Activated naive CD8-positive, alpha-beta T cell (primary cell): ENCODE data around the gene PEX11G.
A peak's percentile ranks its signal among the peaks of the same experiment; 100 is the strongest.

Experiments
- H3K27ac Mint-ChIP-seq: one replicate; pipeline ENCODE4 v1.8.0; 2021; ENCODE audit warnings: mixed read lengths
- H3K27me3 Mint-ChIP-seq: one replicate; pipeline ENCODE4 v1.8.0; 2021; ENCODE audit warnings: mixed read lengths
- H3K36me3 Mint-ChIP-seq: one replicate; pipeline ENCODE4 v1.8.0; 2021; ENCODE audit warnings: mixed read lengths
- H3K4me1 Mint-ChIP-seq: one replicate; pipeline ENCODE4 v1.8.0; 2021; ENCODE audit warnings: low read depth, mixed read lengths
- H3K4me3 Mint-ChIP-seq: one replicate; pipeline ENCODE4 v1.8.0; 2021; ENCODE audit warnings: mild to moderate bottlenecking, mixed read lengths
- H3K9me3 Mint-ChIP-seq: one replicate; pipeline ENCODE4 v1.8.0; 2021; ENCODE audit warnings: low read depth, mixed read lengths

PEX11G gene

GRCh38 chr19:7524992-7525739 is 36.3 kb upstream of the PEX11G start:
- Mint-ChIP-seq H3K4me3 (no peak overlapping the region), H3K27ac (no peak overlapping the region)

GRCh38 chr19:7524523-7524922 is 35.7 kb upstream of the PEX11G start:
- Mint-ChIP-seq H3K27ac (no peak overlapping the region), H3K9me3 (no peaks in the 10 kb centered on the region), H3K36me3 (no peaks in the 10 kb centered on the region), H3K4me1 (peaks cover 10% of the 10 kb centered on the region), H3K4me3 (no peak overlapping the region), H3K27me3 (no peaks in the 10 kb centered on the region)

More at GRCh38 chr19:7524992-7525739, 36.3 kb upstream of the PEX11G start:
- Mint-ChIP-seq H3K4me1 (peaks cover 10% of the 10 kb centered on the region), H3K27me3 (no peaks in the 10 kb centered on the region), H3K9me3 (no peaks in the 10 kb centered on the region), H3K36me3 (no peaks in the 10 kb centered on the region)

GRCh38 chr19:7522923-7523667 is 34.3 kb upstream of the PEX11G start:
- no peaks in the 10 kb centered on the region for H3K36me3 Mint-ChIP-seq
- no peaks in the 10 kb centered on the region for H3K27me3 Mint-ChIP-seq
- H3K4me3 Mint-ChIP-seq = peak overlapping the region; percentile 70
- no peak overlapping the region for H3K27ac Mint-ChIP-seq
- H3K4me1 Mint-ChIP-seq = peaks cover 12% of the 10 kb centered on the region
- no peaks in the 10 kb centered on the region for H3K9me3 Mint-ChIP-seq

- Mint-ChIP-seq H3K27me3 (no peaks in the 10 kb centered on the region), H3K4me3 (peak within 1 kb of the TSS; percentile 78), H3K27ac (peak within 1 kb of the TSS; percentile 28), H3K36me3 (no peaks in the 10 kb centered on the region), H3K4me1 (peaks cover 14% of the 10 kb centered on the region), H3K9me3 (no peaks in the 10 kb centered on the region)
Observed at GRCh38 chr19:7522072-7522922, 33.5 kb upstream of the PEX11G start, which contains the start of gene MCOLN1. Gene MCOLN1, plus strand, starts transcription at chr19:7522624. Its CDS starts 127 bp downstream, at chr19:7522751.

- peaks cover 19% of the 10 kb centered on the region for H3K4me1 Mint-ChIP-seq
- no peaks in the 10 kb centered on the region for H3K27me3 Mint-ChIP-seq
- no peaks in the 10 kb centered on the region for H3K9me3 Mint-ChIP-seq
- H3K4me3 Mint-ChIP-seq = peak overlapping the region; percentile 78
- no peaks in the 10 kb centered on the region for H3K36me3 Mint-ChIP-seq
- peak overlapping the region; percentile 28 for H3K27ac Mint-ChIP-seq
Observed at GRCh38 chr19:7521551-7522071, 32.8 kb upstream of the PEX11G start.

- Mint-ChIP-seq H3K9me3 (no peaks in the 10 kb centered on the region), H3K4me3 (no peak overlapping the region), H3K36me3 (no peaks in the 10 kb centered on the region), H3K27me3 (no peaks in the 10 kb centered on the region), H3K4me1 (peaks cover 23% of the 10 kb centered on the region), H3K27ac (no peak overlapping the region)
Observed at GRCh38 chr19:7520131-7521051, 31.6 kb upstream of the PEX11G start.

- peaks cover 1% of the 10 kb centered on the region for H3K27me3 Mint-ChIP-seq
- no peak overlapping the region for H3K27ac Mint-ChIP-seq
- H3K9me3 Mint-ChIP-seq = no peaks in the 10 kb centered on the region
- H3K4me3 Mint-ChIP-seq = no peak overlapping the region
- no peaks in the 10 kb centered on the region for H3K36me3 Mint-ChIP-seq
- H3K4me1 Mint-ChIP-seq = peaks cover 26% of the 10 kb centered on the region
Observed at GRCh38 chr19:7519361-7520130, 30.7 kb upstream of the PEX11G start.

- Mint-ChIP-seq H3K36me3 (no peaks in the 10 kb centered on the region), H3K4me1 (peaks cover 18% of the 10 kb centered on the region), H3K4me3 (peak overlapping the region; percentile 84), H3K27me3 (peaks cover 1% of the 10 kb centered on the region), H3K27ac (no peak overlapping the region), H3K9me3 (no peaks in the 10 kb centered on the region)
Observed at GRCh38 chr19:7516878-7517277, 28.0 kb upstream of the PEX11G start.

- Mint-ChIP-seq H3K4me1 (peaks cover 16% of the 10 kb centered on the region), H3K4me3 (peak overlapping the region; percentile 84), H3K36me3 (no peaks in the 10 kb centered on the region), H3K9me3 (no peaks in the 10 kb centered on the region), H3K27me3 (peaks cover 1% of the 10 kb centered on the region), H3K27ac (no peak overlapping the region)
Observed at GRCh38 chr19:7516333-7516732, 27.5 kb upstream of the PEX11G start.

- peaks cover 1% of the 10 kb centered on the region for H3K27me3 Mint-ChIP-seq
- H3K27ac Mint-ChIP-seq = peak within 1 kb of the TSS; percentile 76
- no peaks in the 10 kb centered on the region for H3K36me3 Mint-ChIP-seq
- H3K4me1 Mint-ChIP-seq = peaks cover 16% of the 10 kb centered on the region
- H3K4me3 Mint-ChIP-seq = peak within 1 kb of the TSS; percentile 84
- H3K9me3 Mint-ChIP-seq = no peaks in the 10 kb centered on the region
Observed at GRCh38 chr19:7515645-7516151, 26.9 kb upstream of the PEX11G start, which contains the start of gene ZNF358. Gene ZNF358, plus strand, starts transcription at chr19:7516103. Its CDS starts 3,140 bp downstream, at chr19:7519243.

GRCh38 chr19:7515110-7515644 is 26.3 kb upstream of the PEX11G start:
- Mint-ChIP-seq H3K4me3 (peak overlapping the region; percentile 84), H3K36me3 (no peaks in the 10 kb centered on the region), H3K27ac (peak overlapping the region; percentile 76), H3K27me3 (peaks cover 1% of the 10 kb centered on the region), H3K9me3 (no peaks in the 10 kb centered on the region), H3K4me1 (peaks cover 16% of the 10 kb centered on the region)

- Mint-ChIP-seq H3K4me1 (peaks cover 16% of the 10 kb centered on the region), H3K4me3 (peak overlapping the region; percentile 38), H3K9me3 (no peaks in the 10 kb centered on the region), H3K27ac (no peak overlapping the region), H3K27me3 (peaks cover 1% of the 10 kb centered on the region), H3K36me3 (no peaks in the 10 kb centered on the region)
Observed at GRCh38 chr19:7513809-7514642, 25.2 kb upstream of the PEX11G start.
